HG02885 (cell line): ENCODE data around the gene SYTL1.

Source experiments
- ATAC-seq: cut with Tn5 transposase; IDR thresholded peaks from one replicate; pipeline ENCODE4 v1.9.1; 2021; ENCODE audit warnings: mild to moderate bottlenecking; ENCODE audit not compliant: unreplicated experiment, poor library complexity

Gene SYTL1

DNA sequence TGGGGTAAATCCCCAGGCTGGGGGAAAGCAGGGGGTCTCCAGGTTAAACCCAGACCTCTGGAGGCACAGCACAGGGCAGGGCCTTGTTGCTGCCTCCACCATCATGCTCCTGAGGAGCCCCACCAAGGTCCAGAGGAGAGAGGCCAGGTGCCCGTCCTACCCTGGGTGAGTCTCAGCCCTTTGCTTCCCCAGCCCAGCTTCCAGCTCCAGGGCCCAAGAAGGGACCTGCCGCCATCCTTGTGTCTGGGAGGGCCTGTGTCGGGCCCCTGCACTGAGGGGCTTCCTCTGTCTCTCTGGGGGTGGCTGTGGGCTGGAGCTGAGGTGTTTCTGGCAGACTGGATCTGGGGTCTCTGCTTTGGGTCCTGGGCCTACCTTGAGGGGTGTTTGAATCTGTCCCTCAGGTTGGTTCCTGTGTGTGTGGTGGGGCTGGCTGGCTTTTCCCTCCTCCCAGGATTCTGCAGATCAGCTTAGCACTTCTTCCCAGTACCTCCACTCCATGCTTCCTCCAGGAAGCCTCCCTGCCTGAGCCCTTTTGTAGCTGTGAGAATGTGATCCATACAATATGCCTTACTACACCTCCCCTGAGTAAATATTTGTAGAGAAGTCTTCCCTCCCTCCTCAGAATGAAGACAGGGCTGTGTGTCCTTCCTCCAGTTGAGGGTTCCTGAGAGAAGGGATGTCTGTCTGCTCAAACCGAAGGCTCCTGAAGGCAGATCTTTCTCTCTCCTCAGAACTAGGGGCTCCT, 56.8 kb downstream of the SYTL1 start:
- no peak for ATAC-seq

DNA sequence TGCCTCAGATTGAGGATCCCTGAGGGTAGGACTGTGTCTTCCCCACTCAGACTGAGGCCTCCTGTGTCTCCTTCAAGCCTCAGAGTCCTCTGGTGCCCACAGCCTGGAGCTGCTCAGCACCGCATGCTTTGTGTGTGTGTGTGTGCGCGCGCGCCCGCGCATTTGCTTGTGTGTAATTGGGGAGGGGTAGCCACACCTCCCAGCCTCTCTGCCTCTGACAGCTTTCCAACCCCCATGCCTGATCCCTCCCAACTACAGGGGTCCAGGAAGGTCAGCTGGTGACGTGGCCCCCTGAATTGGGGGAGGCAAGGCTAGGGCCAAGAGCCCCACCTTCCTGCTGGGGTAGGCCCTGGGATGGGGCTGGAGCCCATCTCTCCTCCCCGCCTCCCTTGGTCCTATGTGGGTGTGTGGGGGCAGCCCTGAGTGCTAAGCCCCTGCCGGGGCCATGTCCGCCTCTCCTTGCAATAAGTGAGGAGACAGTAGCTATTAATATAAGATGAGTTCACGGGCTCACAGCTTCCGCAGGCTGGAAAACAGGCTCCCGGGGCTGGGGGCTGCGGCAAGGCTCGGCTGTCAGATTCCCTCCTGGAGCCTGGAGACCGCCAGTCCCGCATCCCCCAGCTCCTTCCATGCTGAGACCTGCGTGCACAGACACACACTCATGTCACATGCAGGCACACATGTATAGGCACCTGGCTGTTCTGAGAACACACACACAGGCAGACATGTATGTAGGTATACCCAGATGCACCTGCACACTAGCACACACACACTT, 57.6 kb downstream of the SYTL1 start:
- no peak for ATAC-seq

DNA sequence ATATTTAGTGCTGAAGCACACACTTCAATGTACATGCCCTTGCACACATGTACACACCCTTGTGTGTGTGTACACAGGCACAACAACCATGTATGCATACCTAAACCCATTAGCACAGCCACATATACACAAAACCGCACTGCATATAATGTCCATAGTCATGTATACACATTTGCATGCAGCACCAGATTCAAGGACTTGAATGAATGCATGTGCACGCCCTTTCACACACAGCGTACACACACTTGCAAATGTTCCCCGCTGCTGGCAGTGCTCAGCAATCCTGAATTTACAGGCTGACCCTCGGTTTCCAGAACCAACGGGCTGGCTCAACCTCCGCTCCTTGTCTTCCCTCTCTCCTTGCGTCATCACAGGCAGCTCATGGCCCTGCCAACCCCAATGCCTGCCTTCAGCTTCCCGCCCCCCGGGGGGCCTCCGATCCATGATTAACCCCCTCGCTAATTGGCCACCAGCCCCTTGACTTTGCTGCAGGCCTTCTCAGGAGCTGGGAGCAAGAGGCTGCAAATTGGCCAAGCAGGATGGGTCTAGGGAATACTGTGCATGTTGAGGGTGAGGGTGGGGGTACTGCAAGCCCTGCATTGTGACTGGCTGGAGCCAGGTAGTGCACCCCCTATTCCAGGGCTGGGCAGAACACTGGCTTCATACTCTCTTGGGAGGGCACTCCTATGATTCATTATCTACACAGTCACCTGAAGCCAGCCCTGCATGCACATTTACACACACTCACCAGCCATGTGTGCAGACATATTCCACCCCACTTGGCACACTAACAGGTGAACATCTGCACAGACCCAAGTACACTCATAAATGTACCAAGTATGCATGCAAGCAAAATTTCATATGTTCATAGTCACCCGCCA, 58.5 kb downstream of the SYTL1 start:
- no peak for ATAC-seq

DNA sequence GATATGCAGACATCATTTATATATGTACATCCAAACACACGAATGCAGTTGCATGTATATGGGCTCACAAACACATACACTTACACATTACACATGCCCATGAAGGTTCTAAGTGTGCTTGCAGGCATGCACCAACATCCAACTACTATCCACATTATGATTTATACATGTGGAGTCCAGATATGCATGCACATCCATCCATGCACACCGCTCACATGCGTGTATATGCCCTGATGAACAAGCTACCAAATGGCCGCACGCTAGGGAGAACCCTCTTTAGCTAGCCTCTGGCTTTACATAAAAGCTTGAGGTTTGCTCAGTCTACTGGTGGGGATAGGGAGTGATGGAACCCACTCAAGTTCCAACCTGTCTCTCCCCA, 59.1 kb downstream of the SYTL1 start:
- ATAC-seq: no peak

DNA sequence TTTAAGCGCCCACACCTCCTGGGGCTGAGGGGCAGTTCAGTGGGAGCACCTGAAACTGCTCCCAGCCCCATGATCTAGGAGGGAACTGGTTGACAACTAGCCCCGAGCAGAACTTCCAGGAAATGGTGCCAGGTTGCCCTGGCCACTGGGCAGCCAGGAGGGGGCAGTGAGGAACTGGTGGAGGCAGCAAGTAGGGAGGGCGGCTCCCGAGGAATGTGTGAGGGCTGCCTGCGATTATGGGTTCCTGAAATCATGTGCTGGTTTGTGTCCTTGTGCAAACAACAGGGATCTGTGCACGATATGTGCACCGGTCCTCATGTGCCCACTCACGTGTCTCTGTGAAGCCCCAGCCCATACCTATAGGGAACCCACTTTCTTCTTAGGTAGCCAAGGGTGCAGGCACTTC, 60.5 kb downstream of the SYTL1 start:
- no peak for ATAC-seq

DNA sequence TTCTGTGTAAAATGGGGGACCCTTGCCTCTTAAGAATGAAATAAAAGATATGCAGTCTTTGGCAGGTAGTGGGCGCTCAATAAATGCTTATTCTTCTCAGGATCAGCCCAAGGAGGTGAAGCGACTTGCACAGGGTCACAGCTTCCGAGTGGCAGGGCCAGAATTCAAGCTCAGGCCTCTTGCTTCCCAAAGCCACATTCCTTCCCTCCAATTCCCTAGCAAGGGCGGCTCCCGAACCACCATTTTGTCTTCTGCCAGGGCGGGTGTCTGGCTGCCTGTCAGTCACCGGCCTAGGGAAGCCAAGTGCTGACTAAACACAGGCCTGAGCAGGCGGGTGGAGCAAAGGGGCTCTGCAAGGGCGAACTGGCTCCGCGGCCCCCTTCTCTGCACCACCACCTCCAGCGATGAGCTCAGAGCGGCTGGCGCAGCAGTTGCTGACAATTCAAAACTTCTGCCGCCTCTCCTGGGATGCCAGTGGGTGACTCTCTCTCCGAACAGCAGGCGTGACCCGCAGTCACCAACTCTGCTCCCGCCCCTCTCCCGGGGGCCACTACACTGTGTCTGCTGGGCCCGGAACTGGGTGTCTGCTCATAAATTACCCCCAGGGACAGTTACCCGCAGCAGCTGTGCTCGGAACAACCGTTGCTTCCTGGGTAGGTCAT, 61.4 kb downstream of the SYTL1 start:
- ATAC-seq: no peak
